Right lobe of liver (tissue), 4 donors: ENCODE measurements around the gene GAPVD1.

ENCODE experiments used
- POLR2A ChIP-seq: fragments of 450-650 bp; IDR thresholded peaks from one replicate; pipeline ENCODE4 v1.6.1; 2017; ENCODE audit warnings: antibody characterized with exemption, mild to moderate bottlenecking
- TF ChIP-seq, protein P1 (sequence below), 4 donors: fragments of 200-600 bp in 3 of 4; fragments of 450-650 bp in 1 of 4; IDR thresholded peaks; one replicate each; pipeline versions ENCODE4 v1.5.1 to v1.8.0; 2016 to 2022; ENCODE audit warnings: antibody characterized with exemption in 4 of 4, mild to moderate bottlenecking in 2 of 4
- donor health status: DM: no; HTN: no; CAD: no.
- donor health status: DM: no; HTN: no; CAD: no.
- donor health status: DM: no; HTN: yes; CAD: no.

DNA sequence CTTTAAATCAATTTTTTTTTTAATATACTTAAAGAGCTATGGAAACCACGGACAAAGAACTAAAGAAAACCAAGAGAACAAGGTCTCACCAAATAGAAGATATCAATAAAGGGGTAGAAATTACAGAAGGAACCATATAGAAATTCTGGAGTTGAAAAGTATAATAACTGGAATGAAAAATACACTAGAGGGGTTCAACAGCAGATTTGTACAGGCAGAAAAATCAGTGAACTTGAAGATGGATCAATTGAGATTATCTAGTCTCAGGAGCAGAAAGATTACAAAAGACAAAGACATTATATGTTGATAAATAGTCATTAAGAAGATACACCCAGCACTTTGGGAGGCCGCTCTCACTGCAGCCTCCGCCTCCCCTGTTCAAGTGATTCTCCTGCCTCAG lies 56.1 kb downstream of the GAPVD1 start:
- TF ChIP-seq, protein P1, sequence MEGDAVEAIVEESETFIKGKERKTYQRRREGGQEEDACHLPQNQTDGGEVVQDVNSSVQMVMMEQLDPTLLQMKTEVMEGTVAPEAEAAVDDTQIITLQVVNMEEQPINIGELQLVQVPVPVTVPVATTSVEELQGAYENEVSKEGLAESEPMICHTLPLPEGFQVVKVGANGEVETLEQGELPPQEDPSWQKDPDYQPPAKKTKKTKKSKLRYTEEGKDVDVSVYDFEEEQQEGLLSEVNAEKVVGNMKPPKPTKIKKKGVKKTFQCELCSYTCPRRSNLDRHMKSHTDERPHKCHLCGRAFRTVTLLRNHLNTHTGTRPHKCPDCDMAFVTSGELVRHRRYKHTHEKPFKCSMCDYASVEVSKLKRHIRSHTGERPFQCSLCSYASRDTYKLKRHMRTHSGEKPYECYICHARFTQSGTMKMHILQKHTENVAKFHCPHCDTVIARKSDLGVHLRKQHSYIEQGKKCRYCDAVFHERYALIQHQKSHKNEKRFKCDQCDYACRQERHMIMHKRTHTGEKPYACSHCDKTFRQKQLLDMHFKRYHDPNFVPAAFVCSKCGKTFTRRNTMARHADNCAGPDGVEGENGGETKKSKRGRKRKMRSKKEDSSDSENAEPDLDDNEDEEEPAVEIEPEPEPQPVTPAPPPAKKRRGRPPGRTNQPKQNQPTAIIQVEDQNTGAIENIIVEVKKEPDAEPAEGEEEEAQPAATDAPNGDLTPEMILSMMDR (IDR thresholded peaks at IDR 0.05), result no peak
- no peak for TF ChIP-seq POLR2A
